GM18502 (cell line): ENCODE data around the gene LMTK3.

ENCODE experiments used
- ATAC-seq: cut with Tn5 transposase; IDR thresholded peaks from one replicate; pipeline ENCODE4 v1.9.1; 2021; ENCODE audit warnings: mild to moderate bottlenecking; ENCODE audit not compliant: unreplicated experiment, poor library complexity

LMTK3 gene

GRCh38 chr19:48511800-48512503, at the start of gene LMTK3:
TSS of gene LMTK3 (minus strand) at chr19:48511835. CDS start at chr19:48511576, 259 bp downstream.
- no peak for ATAC-seq

DNA sequence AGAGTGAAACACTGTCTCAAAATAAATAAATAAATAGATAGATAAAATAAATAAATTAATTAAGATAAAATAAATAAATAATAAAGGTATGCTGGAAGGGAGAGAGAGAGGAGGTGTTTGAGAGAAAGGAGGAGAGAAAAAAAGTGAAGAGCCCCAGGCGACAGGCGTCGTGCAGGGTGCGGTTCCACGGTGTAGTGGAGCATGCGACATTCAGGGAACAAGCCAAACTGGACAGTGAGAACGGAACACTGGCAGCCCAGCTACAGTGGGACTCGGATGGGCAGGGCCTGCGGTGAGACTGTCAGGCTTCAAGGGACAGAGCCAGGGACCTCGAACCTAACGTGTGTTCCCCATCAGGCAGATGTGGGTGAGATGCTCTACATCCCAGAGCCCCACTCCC, 49.8 kb upstream of the LMTK3 start:
- ATAC-seq, result no peak

DNA sequence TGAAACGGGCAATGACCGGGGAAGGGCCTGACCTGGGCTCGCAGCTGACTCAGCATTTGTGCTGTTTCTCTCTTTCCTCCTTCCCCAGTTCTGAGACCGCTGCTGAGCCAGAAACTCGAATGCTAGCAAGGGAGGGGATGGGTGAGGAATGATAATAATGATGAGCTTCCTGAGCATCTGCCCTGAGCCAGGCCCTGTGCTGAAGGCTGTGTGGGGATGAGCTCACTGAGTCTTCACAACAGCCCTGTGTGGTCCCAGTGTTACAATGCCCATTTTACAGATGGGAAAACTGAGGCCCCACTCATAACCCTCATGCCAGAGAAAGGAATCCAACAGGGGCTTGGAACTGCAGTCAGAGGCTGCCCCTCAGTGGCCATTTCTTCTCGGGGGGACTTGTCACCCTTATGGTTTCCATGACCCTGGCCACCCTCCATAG, 48.5 kb upstream of the LMTK3 start:
- no peak for ATAC-seq

GRCh38 chr19:48558018-48558684, 46.5 kb upstream of the LMTK3 start:
- ATAC-seq, result no peak

DNA sequence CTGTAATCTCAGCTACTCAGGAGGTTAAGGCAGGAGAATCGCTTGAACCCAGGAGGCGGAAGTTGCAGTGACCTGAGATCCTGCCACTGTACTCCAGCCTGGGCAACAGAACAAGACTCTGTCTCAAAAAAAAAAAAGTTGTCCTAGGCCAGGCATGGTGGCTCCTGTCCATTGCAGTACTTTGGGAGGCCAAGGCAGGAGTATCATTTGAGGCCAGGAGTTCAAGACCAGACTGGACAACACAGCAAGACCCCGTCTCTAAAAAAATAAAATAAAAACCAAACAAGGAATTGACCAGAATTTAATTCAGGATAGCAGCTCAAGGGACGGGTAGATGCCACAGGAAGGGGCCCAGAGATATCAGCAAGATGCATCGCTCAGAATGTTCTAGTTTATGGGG, 45.2 kb upstream of the LMTK3 start:
- no peak for ATAC-seq

- no peak for ATAC-seq
These were observed 44.5 kb upstream of the LMTK3 start for GRCh38 chr19:48556163-48556562.

DNA sequence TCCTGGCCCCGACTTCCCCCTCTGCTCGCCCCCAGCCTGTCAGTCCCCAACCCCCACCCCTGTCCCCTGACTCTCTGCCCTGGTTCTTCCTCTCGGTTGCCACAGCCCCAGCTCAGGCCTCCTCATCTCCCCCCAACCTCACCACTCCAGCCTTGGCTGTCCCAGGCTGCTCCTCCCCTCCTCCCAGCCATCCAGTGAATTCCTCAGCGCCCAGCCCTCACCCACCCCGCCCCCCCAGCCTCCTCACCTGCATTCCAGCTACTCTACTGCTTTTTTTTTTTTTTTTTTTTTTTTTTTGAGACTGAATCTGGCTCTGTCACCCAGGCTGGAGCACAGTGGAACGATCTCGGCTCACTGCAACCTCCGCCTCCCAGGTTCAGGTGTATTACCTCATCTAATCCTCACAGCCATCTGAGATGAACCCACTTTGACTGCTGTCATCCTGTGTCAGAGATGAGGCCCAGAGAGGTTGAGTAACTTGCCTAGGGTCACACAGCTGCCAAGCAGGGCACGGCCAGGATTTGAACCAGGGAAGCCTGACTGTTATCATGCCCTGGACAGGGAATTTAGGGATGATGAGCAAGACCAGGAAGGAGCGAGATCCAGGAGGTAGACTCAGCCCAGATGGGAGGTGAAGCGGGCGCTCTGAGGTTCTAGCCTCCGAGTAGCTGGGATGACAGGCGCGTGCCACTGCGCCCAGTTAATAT, 42.9 kb upstream of the LMTK3 start:
- ATAC-seq, result no peak

- no peak for ATAC-seq
These were observed 42.2 kb upstream of the LMTK3 start for GRCh38 chr19:48553676-48554384.

- ATAC-seq, result no peak
These were observed 41.0 kb upstream of the LMTK3 start for GRCh38 chr19:48552406-48553322.

DNA sequence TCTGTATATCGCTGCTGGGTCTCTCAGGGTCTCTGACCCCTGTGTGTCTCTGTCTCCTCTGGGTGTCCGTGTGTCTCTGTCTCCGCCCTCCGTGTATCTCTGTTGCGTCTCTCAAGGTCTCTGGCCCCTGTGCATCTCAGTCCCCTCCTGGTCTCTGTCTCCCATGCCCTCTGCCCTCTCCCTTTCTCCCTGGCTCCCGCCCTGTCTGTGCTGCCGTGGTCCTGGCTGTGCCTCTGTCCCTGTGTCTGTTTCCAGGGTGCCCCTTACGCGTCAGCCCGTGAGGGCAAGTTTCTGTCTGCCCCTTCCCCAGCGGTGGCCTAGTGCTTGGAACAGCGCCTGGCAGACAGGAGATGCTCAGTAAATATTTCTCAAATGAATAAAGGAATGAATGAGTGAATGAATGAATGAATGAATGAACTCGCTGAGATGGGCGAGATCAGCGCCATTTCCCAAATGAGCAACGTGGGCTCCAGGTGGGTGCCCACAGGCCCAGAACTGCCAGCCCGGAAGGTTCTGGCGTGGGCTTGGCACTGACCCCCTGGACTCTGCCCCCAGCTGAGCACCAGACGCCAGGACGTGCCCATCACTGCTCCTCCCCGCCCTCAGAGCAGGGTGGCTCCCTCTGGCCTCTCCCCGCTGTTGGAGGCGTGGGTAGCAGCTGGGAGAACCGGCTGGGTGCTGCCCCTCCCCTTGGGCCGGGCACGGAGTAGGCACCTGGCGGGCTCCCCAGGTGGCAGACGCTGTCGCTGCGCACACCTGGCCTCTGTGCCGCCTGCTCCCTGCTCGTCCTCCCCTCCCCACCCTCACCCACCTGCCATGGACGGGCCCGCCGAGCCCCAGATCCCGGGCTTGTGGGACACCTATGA, 40.0 kb upstream of the LMTK3 start, which contains the start of gene SULT2B1:
SULT2B1 (plus strand) TSS at position 736 of the 866 bp plus-strand sequence; CDS start at position 817, 81 bp downstream.
- no peak for ATAC-seq

- ATAC-seq, result no peak
These were observed 37.7 kb upstream of the LMTK3 start for GRCh38 chr19:48549380-48549779.

DNA sequence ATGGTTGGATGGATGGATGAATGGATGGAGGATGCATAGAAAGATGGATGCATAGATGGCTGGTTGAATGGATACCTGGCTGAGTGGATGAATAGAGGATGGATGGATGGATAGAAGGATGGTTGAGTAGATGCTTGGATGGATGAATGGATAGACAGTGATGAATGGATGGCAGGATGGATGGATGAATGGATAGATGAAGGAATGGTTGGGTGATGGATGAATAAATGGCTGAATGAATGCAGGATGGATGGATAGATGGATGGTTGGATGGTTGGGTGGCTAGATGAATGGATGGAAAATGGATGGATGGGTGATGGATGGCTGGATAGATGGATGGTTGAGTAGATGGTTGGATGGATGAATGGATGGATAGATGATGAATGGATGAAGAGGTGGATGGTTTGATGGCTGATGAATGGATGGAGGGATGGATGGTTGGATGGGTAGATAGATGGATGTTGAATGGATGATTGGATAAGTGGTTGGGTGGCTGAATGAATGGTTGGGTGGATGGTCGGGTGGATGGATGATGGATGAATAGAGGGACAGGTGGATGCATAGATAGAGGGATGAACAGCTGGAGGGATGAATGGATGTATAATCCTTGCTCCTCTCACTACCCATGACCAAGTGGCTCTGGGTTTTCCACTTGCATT, 36.7 kb upstream of the LMTK3 start:
- ATAC-seq, result no peak

GRCh38 chr19:48547722-48548121, 36.1 kb upstream of the LMTK3 start:
- no peak for ATAC-seq

DNA sequence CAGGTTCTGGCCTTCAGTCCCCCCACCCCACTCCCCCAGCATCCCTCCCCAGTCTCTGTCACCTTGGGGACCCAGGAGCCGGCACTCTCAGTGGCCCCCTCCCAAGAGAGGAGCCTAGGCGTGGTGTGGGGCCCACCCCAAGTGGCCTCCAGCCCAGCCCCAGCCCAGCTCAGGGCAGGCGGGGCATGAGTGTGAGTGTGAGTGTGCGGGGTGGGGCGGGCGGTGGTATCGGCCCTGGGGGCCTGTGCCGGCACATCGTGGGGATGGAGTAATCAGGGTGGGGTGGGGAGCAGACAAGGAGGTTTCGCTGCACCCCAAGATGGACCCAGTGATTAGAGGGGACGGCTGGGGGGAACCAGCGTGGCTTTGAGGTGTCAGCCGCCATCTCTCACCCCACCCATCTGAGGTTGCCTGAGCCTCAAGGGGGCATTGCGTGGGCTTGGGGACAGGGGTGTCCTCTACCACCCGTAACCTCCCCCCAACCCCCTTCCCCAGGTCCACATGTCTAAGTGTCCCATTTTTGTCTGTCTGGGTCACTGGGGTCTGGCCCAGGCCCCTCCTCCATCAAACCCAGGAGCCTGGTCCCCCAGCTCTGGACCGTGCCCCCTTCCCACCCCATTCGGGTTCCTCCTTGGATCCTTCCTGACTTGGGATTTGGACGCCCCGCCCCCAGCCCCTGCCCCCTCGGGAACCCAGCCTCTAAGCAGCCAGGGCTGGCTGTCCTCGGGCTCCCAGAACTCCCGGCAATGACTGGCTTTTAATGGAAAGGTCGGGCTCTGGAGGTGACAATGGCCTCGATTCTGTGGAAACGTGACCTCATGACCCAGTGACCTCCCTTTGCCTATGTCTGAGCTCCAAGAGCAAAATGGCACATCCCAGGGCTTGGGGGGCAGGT, 33.5 kb upstream of the LMTK3 start:
- ATAC-seq, result no peak

- ATAC-seq, result no peak
These were observed 31.6 kb upstream of the LMTK3 start for GRCh38 chr19:48543121-48543710.

GRCh38 chr19:48541813-48542212, 30.2 kb upstream of the LMTK3 start:
- no peak for ATAC-seq

DNA sequence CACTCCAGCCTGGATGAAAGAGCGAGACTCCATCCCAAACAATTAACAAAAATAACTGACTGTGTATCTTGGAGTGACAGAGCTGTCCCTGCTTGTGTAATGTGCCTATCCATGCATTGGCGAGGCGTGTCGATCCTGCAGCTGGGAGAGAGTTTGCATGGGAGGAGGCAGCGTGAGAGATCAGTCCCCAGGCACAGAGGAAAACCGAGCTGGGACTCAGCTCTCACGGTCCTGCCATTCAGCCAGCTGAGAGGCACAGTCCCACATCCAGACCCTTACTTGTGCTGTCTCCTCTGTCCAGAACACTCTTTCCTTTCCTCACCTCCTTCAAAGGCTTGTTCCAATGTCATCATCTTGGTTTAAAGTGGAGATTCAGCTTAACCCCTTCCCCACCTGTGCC, 28.5 kb upstream of the LMTK3 start:
- ATAC-seq, result no peak
